Endometrial microvascular endothelial cells (primary cell): ENCODE results near the gene LCNL1. TPM values are rescaled to one million over a fixed set of nuclear protein-coding genes. Genes with fewer than 3 reads are reported as not detected.
"Not testable (repeated sequence)": the region's sequence is repeated elsewhere in the genome, so short reads cannot be mapped to it uniquely, and the experiment has no call there.

ENCODE experiments used
- in situ Hi-C: cut with HindIII; loops from 2 replicates; pipeline ENCODE4 v1.10.0; 2017; ENCODE audit warnings: low sequenced_read_pairs, low pct_unique_long_range_greater_than_20kb; ENCODE audit errors: inconsistent ontology term
- total RNA-seq: library from RNA; depleted of rRNA; stranded (reverse); fragments of >200 nt; gene quantifications from one replicate; pipeline ENCODE4 v1.2.3, GENCODE V29; 2015; ENCODE audit errors: inconsistent ontology term

LCNL1 gene
- total RNA-seq, 1 donor from 2014 or later = not detected

DNA sequence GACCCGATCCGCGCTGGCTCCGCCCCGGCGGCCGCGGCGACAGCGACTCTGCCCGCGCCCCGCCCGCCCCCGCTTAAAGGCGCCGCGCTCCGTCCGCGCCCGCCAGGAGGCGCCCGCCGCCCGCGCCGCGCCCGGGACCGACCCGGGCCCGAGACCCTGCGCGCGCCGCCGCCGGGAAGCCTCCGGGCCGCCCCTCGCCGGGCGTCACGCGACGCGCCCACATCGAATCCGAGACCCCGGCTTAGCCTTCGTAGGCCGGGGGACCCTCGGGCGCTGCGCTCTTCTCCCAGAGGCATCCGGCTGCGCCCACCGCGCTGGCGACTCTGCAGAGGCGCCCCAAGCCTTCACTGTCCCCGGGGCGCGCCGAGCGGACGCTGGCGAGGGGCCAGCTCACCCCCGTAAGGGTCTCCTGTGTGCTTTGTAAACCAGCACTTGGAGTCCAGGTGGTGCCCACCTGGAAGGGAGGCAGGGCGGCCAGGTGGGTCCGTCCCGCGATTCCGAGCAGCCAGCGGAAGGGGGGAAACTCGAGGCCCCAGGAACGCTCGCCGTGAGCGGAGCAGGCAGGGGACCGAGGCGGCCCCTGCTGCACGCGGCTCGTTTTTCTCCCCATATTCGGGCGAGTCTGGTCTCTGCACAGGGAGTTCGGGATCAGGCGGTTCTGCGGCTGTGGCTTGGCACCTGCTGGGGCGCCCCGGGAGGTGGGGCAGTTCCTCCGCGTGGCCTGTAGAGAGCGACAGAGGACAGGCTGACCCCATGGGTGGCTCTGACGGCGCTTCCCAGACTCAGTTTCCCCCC lies 45.7 kb downstream of the LCNL1 start:
- in situ Hi-C loops = no loop called here

DNA sequence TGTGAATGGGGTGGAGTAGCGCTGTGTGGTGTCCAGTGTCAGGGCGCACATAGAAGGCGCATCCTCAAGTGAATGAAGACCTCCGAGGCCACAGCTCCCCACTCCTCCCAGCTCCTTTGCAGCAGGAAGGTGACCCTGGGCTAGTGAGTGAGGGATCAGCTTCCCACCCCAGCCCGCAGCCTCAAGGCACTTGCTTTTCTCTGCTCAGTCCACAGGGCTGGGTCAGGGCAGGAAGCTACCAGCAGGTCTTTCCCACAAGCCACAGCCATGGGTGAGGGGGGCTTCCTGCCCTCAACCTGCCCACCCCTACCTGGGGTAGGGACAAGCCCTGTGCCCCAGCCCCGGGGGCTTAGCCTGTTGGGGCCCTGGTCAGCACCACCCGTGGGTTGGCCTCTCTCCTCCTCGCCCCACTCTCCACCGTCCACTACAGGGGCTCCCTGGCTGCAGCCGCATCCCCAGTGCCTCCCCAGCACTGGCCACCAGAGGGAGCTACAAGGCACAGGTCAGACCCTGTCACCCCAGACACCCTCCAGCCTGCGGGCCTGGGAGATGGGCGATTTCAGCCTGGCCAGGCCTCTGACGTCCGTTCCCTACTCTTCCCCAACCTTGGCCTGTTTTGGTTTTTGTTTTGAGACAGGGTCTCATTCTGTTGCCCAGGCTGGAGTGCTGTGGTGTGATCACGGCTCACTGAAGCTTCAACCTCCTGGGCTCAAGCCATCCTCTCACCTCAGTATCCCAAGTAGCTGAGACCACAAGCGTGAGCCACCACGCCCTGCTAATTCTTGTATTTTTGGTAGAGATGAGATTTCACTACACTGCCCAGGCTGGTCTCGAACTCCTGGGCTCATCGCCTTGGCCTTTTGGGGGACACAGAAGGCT lies 46.5 kb downstream of the LCNL1 start:
- in situ Hi-C loops = no loop called here

DNA sequence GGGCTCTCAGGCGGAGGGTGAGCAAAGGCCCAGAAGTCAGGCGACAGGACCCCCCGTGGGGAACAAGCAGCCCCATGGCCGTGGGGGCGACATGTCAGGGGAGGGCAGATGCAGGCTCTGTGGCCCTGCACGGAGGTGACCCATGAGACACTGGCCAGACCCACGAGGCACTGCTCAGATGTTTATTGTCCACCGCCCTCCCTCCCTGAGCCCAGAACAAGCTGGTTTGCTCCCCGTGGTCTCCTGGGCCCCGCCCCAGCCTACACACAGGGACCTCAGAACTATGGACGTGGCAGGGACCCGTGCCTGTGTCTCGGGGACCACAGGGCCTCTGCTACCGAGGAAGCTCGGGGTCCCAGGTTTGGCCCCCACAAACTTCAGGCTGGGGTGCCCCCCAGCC lies 47.2 kb downstream of the LCNL1 start:
- in situ Hi-C loops = no loop called here

DNA sequence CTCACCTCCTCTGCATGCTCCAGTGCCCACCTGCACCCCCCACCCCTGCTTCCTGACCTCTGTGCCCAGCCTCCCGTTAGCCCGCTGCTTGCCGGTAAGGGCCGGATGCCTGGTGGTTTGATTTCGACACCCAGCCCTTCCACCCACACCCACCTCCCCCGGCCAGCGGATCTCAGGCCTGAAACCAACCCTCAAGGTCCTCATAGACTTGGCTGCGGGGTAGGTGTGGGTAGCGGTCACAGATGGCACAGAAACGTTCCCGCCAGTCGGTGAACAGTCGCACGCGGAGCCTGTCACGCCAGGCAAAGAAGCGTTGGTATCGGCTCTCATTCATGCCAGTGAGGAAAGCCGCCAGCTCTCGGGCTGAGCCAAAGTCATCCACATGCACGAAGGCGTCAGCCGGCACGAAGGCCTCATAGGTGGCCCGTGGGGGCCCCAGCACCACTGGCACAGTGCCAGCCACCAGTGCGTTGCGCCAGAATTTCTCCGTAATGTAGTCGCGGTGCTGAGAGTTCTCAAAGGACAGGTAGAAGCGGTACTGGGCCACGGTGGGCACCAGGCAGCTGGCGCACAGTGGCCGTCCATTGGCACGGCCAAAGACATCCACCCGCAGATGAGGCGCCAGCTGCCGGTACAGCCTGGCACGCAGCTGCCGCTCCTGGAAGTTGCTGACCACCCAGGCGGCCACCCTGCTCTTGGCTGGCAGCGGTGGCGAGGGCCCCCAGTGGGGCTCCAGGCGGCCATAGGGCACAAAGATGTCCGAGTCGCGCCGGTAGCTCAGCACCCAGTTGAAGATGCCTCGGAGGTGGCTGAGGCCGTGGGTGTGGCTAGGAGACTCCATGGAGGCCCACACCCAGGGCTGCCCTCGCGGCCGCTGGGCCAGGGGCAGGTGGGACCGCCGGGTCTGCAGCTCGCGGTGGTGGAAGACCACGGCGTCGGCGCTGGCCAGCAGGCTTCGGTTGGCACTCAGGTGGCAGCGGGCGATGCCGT lies 48.0 kb downstream of the LCNL1 start:
- in situ Hi-C loops = no loop called here

DNA sequence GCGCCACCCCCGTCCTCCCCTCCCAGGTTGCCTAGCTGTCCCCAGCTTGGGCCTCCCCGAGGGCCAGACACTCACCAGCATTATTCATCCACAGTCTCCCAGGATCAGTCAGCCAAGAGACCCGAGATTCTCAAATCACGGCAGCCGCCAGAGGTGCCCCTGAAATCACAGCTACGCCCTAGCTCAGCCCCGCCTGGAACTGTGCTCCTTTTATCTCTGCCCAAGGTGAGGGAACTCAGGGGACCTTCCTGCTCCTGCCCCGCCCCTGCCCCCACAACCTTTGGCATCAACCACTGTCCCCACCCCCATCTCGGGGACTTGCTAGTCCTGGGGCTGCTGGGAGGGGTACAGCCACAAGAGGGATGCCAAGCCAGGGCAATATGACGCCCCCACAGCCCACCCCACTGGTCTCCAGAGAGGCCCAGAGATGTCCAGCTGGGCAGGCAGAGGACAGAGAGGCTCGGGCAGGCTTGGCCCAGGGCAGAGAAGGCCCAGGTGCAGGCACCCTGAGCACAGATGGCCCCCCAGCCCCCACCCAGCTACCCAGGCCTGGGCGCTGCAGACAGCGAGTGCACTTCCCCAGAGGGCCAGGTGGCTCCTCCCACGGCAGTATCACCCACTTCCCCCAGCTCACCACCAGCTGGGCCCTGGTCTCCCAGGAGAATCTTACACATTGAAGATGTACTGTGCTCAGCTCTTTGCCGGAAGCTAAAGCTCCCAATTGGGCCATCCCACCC lies 49.3 kb downstream of the LCNL1 start, which contains the start of gene FUT7:
Gene FUT7, minus strand, starts transcription at position 185 of the 737 bp plus-strand sequence. Its CDS starts 97 bp downstream, at position 88.
- in situ Hi-C loops = no loop called here

DNA sequence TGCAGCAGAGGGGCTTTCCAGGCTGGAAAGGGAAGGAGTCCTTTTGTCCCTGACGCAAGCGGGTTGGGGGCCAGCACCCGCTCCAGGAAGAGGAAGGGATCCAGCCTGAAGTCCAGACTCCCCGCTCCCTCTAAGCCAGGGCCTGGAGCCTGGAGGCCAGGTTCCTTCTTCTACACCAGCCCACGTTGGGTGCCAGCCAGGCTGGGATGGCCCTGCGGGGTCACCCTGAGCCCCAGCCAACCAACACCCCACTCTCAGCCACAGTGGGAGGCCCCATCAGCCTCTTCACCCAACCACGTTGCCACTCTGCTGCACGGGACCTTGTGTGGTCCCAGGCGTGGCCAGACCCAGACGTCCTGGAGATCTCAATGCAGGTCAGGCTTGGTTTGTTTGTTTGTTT lies 50.1 kb downstream of the LCNL1 start:
- in situ Hi-C loops = no loop called here

DNA sequence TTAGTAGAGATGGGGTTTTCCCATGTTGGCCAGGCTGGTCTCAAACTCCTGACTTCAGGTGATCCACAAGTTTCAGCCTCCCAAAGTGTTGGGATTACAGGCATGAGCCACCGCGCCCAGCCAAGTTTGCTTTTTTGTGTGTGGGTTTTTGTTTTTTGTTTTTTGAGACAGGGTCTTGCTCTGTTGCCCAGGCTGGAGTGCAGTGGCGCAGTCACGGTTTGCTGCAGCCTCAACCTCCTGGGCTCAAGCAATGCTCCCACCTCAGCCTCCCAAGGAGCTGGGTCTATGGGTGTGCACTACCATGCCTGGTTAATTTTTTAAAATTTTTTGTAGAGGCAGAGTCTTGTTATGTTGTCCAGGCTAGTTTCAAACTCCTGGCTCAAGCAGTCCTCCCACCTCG lies 50.7 kb downstream of the LCNL1 start:
- in situ Hi-C loops = not testable (repeated sequence)

DNA sequence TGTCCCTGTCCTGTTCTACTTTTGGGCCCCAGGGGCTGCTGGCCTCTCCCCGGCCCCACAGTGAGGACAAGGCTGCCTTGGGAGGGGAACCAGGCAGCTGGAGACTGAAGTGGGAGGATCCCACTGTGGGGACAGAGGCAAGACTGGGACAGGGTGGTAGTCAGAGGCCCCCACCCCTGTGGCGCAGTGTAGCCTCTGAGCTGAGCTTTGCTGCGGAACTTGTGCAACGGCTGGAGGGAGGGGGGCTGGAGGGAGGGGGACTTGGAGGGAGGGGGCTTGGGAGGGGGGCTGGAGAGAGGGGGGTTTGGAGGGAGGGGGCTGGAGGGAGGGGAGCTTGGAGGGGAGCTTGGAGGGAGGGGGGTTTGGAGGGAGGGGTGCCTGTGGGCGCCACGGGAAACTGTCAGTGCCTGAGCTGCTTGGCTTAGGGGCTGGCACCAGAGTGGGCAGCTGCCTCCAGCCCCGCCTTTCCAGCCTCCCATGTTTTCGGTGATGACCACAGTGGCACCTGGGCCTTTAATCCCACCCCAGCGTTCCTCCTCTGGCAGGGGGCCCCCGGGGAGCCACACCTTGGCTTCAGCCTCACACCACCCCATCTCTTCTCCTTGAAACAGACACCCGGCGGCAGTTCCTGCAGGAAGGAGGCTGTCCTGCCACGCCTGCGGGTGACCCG lies 51.4 kb downstream of the LCNL1 start:
- in situ Hi-C loops = no loop called here

DNA sequence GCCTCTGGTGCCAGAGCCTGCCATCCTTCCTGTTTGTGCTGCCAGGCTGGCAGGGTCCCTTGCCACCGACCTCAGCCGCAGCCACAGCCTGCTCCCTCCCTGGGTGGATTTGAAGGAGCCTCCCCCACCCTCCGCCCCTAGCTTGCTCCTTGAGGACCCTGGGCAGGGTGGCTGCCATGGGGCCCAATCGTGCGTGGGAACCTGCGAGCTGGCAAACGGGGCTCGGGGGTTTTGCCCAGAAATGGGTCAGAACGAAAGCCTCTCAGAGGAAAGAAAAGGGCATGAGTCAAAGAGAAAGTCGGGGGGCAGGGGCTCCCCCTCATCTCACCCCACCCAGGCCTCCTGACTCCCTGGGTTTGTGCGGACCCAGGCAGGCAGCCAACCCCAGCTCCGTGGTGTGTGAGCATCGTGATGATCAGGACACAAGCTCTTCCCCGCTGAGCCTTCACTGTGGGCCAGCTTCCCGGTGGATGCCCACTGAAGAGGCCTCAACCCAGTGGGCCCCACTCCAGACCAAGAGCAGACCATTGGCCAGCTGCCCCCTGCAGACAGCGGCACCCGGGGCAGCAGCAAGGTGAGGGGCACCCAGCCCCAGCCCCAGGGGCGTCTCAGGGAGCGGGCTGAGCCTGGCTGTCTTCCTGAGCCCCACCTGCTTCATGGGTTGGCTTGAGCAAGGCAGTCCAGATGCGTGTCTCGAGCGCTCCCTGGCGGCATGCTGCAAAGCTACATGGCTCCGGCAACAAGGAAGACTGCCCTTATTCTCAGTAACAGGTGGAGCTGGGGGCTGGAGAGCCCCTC lies 52.1 kb downstream of the LCNL1 start:
- in situ Hi-C loops = no loop called here

Other genes starting within 250 kb of the LCNL1 start
- gene LCN10, start 240.1 kb upstream of the LCNL1 start, total RNA-seq = not detected
- not detected for gene LCN6, start 234.5 kb upstream of the LCNL1 start, total RNA-seq
- not detected for gene LCN8, start 224.8 kb upstream of the LCNL1 start, total RNA-seq
- gene LCN15, start 218.5 kb upstream of the LCNL1 start, total RNA-seq = not detected
- 72.7 TPM for gene TMEM141, start 191.6 kb upstream of the LCNL1 start, total RNA-seq
- gene CCDC183, start 186.7 kb upstream of the LCNL1 start, total RNA-seq = not detected
- gene RABL6, start 175.0 kb upstream of the LCNL1 start, total RNA-seq = 125 TPM
- gene AJM1, start 140.5 kb upstream of the LCNL1 start, total RNA-seq = 0.46 TPM
- 95.9 TPM for gene PHPT1, start 133.6 kb upstream of the LCNL1 start, total RNA-seq
- gene MAMDC4, start 130.6 kb upstream of the LCNL1 start, total RNA-seq = 1.0 TPM
- 440 TPM for gene EDF1, start 116.7 kb upstream of the LCNL1 start, total RNA-seq
- 16.7 TPM for gene TRAF2, start 96.5 kb upstream of the LCNL1 start, total RNA-seq
- gene FBXW5, start 38.3 kb upstream of the LCNL1 start, total RNA-seq = 212 TPM
- not detected for gene C8G, start 37.8 kb upstream of the LCNL1 start, total RNA-seq
- not detected for gene LCN12, start 30.7 kb upstream of the LCNL1 start, total RNA-seq
- not detected for gene PTGDS, start 5.5 kb upstream of the LCNL1 start, total RNA-seq
- 49.0 TPM for gene PAXX, start 9.4 kb downstream of the LCNL1 start, total RNA-seq
- gene CLIC3, start 13.6 kb downstream of the LCNL1 start, total RNA-seq = 4.8 TPM
- 4.0 TPM for gene ABCA2, start 45.2 kb downstream of the LCNL1 start, total RNA-seq
- not detected for gene FUT7, start 49.1 kb downstream of the LCNL1 start, total RNA-seq
- 65.7 TPM for gene NPDC1, start 63.2 kb downstream of the LCNL1 start, total RNA-seq
- not detected for gene ENTPD2, start 71.1 kb downstream of the LCNL1 start, total RNA-seq
- 38.5 TPM for gene SAPCD2, start 87.6 kb downstream of the LCNL1 start, total RNA-seq
- 13.8 TPM for gene UAP1L1, start 94.5 kb downstream of the LCNL1 start, total RNA-seq
- gene MAN1B1, start 104.0 kb downstream of the LCNL1 start, total RNA-seq = 106 TPM
- gene DPP7, start 131.7 kb downstream of the LCNL1 start, total RNA-seq = 99.2 TPM
- gene GRIN1, start 156.2 kb downstream of the LCNL1 start, total RNA-seq = not detected
- gene LRRC26, start 187.1 kb downstream of the LCNL1 start, total RNA-seq = not detected
- gene TMEM210, start 189.1 kb downstream of the LCNL1 start, total RNA-seq = not detected
- 14.9 TPM for gene ANAPC2, start 205.6 kb downstream of the LCNL1 start, total RNA-seq
- gene SSNA1, start 205.7 kb downstream of the LCNL1 start, total RNA-seq = 117 TPM
- 8.8 TPM for gene TPRN, start 217.7 kb downstream of the LCNL1 start, total RNA-seq
- 28.1 TPM for gene TMEM203, start 222.7 kb downstream of the LCNL1 start, total RNA-seq
- gene NDOR1, start 222.7 kb downstream of the LCNL1 start, total RNA-seq = 19.6 TPM
- not detected for gene RNF208, start 239.2 kb downstream of the LCNL1 start, total RNA-seq
- not detected for gene CYSRT1, start 242.2 kb downstream of the LCNL1 start, total RNA-seq
- not detected for gene RNF224, start 244.5 kb downstream of the LCNL1 start, total RNA-seq
- gene SLC34A3, start 247.9 kb downstream of the LCNL1 start, total RNA-seq = not detected